Chondrocyte (in vitro differentiated cells): Measurements from ENCODE around the gene HELZ. TPM values are rescaled to one million over a fixed set of nuclear protein-coding genes. Genes with fewer than 3 reads are reported as not detected.
A peak's percentile ranks its signal among the peaks of the same experiment; 100 is the strongest.

Experiments used
- DNase-seq: peaks from one replicate; pipeline ENCODE4 v3.0.0; 2021; ENCODE audit warnings: mixed read lengths, low spot score
- H3K27ac Mint-ChIP-seq: one replicate; pipeline ENCODE4 v1.8.0; 2021; ENCODE audit warnings: mild to moderate bottlenecking, moderate library complexity, mixed read lengths; ENCODE audit not compliant: unreplicated experiment
- H3K27me3 Mint-ChIP-seq: 2 replicates; pipeline ENCODE4 v1.8.0; 2021; ENCODE audit warnings: low read depth, mixed read lengths
- H3K36me3 Mint-ChIP-seq: 2 replicates; pipeline ENCODE4 v1.8.0; 2021; ENCODE audit warnings: low read depth, mixed read lengths
- H3K4me1 Mint-ChIP-seq: 2 replicates; pipeline ENCODE4 v1.8.0; 2021; ENCODE audit warnings: low read depth, mild to moderate bottlenecking, mixed read lengths
- H3K4me3 Mint-ChIP-seq: one replicate; pipeline ENCODE4 v1.8.0; 2021; ENCODE audit warnings: mild to moderate bottlenecking, moderate library complexity, mixed read lengths; ENCODE audit not compliant: unreplicated experiment
- H3K9me3 Mint-ChIP-seq: 2 replicates; pipeline ENCODE4 v1.8.0; 2021; ENCODE audit warnings: low read depth, mixed read lengths
- total RNA-seq: library from RNA; stranded (reverse); gene quantifications from 3 replicates; pipeline ENCODE4 v1.2.1, GENCODE V29; 2021
- TF ChIP-seq, protein P1 (sequence below): fragments of 200-600 bp; sonication (generic); IDR thresholded peaks from 2 replicates; pipeline ENCODE4 v1.5.0; 2021; ENCODE audit warnings: antibody characterized with exemption, mild to moderate bottlenecking, moderate library complexity

HELZ gene
- total RNA-seq, 1 donor from 2014 or later: 55.8 TPM

DNA sequence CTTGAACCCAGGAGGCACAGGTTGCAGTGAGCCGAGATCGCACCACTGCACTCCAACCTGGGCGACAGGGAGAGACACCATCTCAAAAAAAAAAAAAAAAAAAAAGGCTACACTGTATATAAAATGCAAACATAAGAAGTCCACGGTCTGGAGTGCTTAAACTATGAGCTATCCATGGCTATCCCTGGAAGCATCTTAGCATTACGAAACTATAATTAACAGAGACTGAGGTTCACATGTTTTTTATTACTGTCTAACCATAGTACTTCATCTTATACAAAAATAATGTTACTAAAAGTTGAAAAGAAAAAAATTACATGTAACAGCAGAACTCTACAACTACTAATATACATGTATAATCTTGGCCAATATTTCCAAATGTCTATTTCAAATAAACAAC lies 32.8 kb downstream of the HELZ start:
- Mint-ChIP-seq H3K4me3 (no peak overlapping the region), H3K9me3 (no peaks in the 10 kb centered on the region), H3K36me3 (peaks cover 10% of the 10 kb centered on the region), H3K27ac (peak overlapping the region; percentile 67), H3K4me1 (peaks cover 26% of the 10 kb centered on the region), H3K27me3 (no peaks in the 10 kb centered on the region)
- DNase-seq: no peak
- TF ChIP-seq, protein P1, sequence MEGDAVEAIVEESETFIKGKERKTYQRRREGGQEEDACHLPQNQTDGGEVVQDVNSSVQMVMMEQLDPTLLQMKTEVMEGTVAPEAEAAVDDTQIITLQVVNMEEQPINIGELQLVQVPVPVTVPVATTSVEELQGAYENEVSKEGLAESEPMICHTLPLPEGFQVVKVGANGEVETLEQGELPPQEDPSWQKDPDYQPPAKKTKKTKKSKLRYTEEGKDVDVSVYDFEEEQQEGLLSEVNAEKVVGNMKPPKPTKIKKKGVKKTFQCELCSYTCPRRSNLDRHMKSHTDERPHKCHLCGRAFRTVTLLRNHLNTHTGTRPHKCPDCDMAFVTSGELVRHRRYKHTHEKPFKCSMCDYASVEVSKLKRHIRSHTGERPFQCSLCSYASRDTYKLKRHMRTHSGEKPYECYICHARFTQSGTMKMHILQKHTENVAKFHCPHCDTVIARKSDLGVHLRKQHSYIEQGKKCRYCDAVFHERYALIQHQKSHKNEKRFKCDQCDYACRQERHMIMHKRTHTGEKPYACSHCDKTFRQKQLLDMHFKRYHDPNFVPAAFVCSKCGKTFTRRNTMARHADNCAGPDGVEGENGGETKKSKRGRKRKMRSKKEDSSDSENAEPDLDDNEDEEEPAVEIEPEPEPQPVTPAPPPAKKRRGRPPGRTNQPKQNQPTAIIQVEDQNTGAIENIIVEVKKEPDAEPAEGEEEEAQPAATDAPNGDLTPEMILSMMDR: no peak

DNA sequence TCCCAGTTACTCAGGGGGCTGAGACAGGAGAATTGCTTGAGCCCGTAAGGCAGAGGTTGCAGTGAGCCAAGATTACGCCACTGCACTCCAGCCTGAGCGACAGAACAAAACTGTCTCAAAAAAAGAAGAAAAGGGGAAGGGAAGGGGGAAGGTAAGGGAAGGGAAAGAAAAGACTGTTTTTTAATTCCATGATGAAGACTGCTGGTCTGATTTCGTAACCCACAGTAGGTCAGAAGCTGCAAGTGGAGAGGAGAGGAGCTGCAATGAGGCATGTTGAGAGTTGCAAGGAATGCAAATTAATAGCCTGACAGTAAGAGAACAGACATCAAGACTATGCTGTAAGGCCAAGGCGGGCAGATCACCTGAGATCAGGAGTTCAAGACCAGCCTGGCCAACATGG lies 33.3 kb downstream of the HELZ start:
- Mint-ChIP-seq H3K9me3 (no peaks in the 10 kb centered on the region), H3K4me1 (peaks cover 26% of the 10 kb centered on the region), H3K27ac (peak overlapping the region; percentile 27), H3K4me3 (no peak overlapping the region), H3K36me3 (peaks cover 10% of the 10 kb centered on the region), H3K27me3 (no peaks in the 10 kb centered on the region)
- DNase-seq: no peak
- TF ChIP-seq, protein P1: no peak

DNA sequence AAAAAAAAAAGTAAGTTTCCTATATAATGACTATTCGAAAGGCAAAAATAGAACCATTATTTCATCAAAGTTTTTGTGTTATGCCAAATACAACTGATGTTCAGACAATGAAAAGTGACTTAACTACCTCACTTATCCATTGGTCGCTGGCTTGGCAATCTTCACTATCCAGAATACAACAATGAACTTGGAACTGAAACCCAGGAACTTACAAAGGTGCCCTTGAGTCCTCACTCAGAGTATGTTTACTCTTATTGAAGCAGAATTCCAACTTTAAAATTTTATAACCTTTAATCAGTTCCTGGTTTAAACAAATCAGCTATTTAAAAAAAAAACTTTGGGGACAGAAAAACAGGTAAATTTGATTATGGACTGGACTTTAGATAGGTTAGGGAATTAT lies 34.1 kb downstream of the HELZ start:
- no peak for DNase-seq
- H3K9me3 Mint-ChIP-seq: no peaks in the 10 kb centered on the region
- TF ChIP-seq, protein P1: no peak
- H3K4me1 Mint-ChIP-seq: peaks cover 29% of the 10 kb centered on the region
- H3K4me3 Mint-ChIP-seq: no peak overlapping the region
- H3K36me3 Mint-ChIP-seq: peaks cover 10% of the 10 kb centered on the region
- H3K27me3 Mint-ChIP-seq: no peaks in the 10 kb centered on the region
- no peak overlapping the region for H3K27ac Mint-ChIP-seq

DNA sequence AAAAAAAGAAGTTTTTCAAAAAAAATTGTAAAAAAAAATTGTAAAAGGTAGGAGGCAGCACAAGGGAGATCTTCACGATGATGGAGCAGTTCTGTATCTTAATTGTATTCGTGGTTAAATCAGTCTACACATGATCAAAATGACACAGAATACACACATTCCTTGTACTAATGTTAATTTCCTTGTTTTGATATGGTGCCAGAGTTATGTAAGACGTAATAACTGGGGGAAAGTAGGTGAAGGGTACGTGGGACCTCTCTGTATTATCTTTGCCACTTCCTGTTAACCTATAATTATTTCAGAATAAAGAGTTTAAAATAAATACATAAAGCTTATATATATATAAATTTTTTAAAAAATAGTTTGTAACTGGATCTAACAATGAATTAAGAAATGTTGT lies 36.8 kb downstream of the HELZ start:
- no peak overlapping the region for H3K27ac Mint-ChIP-seq
- TF ChIP-seq, protein P1: no peak
- H3K27me3 Mint-ChIP-seq: no peaks in the 10 kb centered on the region
- no peak for DNase-seq
- H3K9me3 Mint-ChIP-seq: no peaks in the 10 kb centered on the region
- H3K4me1 Mint-ChIP-seq: peaks cover 44% of the 10 kb centered on the region
- no peak overlapping the region for H3K4me3 Mint-ChIP-seq
- peaks cover 4% of the 10 kb centered on the region for H3K36me3 Mint-ChIP-seq

DNA sequence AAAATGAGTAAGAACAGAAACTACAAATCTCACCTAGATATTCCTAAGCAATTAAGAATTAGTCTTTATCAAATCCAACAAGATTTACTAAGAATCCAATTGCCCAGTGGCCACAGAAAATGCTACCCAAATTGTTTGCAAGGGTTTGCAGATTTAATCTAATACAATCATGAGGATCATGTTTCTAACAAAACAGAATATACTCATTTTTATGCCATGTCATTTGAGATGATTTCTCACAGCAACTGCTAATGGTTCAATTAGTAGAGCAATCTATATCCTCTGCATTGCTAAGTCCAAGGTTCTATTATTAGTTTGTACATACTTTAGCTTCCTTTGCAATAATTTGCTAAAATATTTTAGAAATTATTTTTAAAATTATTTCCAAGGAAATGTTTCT lies 41.2 kb downstream of the HELZ start:
- Mint-ChIP-seq H3K27me3 (no peaks in the 10 kb centered on the region), H3K4me1 (peaks cover 28% of the 10 kb centered on the region), H3K9me3 (no peaks in the 10 kb centered on the region), H3K27ac (no peak overlapping the region), H3K36me3 (peaks cover 13% of the 10 kb centered on the region), H3K4me3 (no peak overlapping the region)
- no peak for DNase-seq
- TF ChIP-seq, protein P1: no peak
